Liver (tissue), 9 donors: ENCODE results near the gene THADA. TPM values are rescaled to one million over a fixed set of nuclear protein-coding genes. Genes with fewer than 3 reads are reported as not detected.
A peak's percentile ranks its signal among the peaks of the same experiment; 100 is the strongest.

Experiments
- DNase-seq: peaks from one replicate; pipeline ENCODE4 v3.0.0-alpha.2; 2017; ENCODE audit warnings: low spot score
- H3K27ac ChIP-seq, 2 donors: one replicate each; pipeline ENCODE4 v1.7.0; 2013; ENCODE audit warnings: inconsistent platforms in 2 of 2, low read length in 2 of 2, control low read depth in 1 of 2, low read depth in 1 of 2, mild to moderate bottlenecking in 1 of 2
- H3K27me3 ChIP-seq, 4 donors: one replicate each; pipeline versions ENCODE4 v1.6.1 to v1.7.0; 2013; ENCODE audit warnings: low read length in 3 of 4, inconsistent platforms in 1 of 4, mild to moderate bottlenecking in 1 of 4, moderate library complexity in 1 of 4; ENCODE audit not compliant: control insufficient read depth in 4 of 4, insufficient read depth in 4 of 4
- H3K36me3 ChIP-seq, 4 donors: one replicate each; pipeline versions ENCODE4 v1.6.1 to v1.7.0; 2013; ENCODE audit warnings: low read length in 3 of 4, mild to moderate bottlenecking in 3 of 4, low read depth in 1 of 4, moderate library complexity in 1 of 4; ENCODE audit not compliant: control insufficient read depth in 4 of 4, insufficient read depth in 3 of 4
- H3K4me1 ChIP-seq, 4 donors: one replicate each; pipeline versions ENCODE4 v1.6.1 to v1.7.0; 2013; ENCODE audit warnings: low read length in 3 of 4, mild to moderate bottlenecking in 3 of 4, moderate library complexity in 1 of 4; ENCODE audit not compliant: control insufficient read depth in 4 of 4, insufficient read depth in 4 of 4
- H3K4me3 ChIP-seq, 3 donors: one replicate each; pipeline versions ENCODE4 v1.6.1 to v1.7.0; 2013; ENCODE audit warnings: low read length in 3 of 3, control low read depth in 1 of 3, low read depth in 1 of 3, mild to moderate bottlenecking in 1 of 3
- H3K9ac ChIP-seq, 2 donors: one replicate each; pipeline ENCODE4 v1.7.0; 2013; ENCODE audit warnings: low read length in 2 of 2, mild to moderate bottlenecking in 2 of 2, moderate library complexity in 2 of 2, control low read depth in 1 of 2, low read depth in 1 of 2
- H3K9me3 ChIP-seq, 4 donors: one replicate each; pipeline versions ENCODE4 v1.6.1 to v1.7.0; 2013; ENCODE audit warnings: low read length in 3 of 4; ENCODE audit not compliant: control insufficient read depth in 4 of 4
- ATF3 ChIP-seq: IDR thresholded peaks from 2 replicates; pipeline ENCODE4 v1.6.1; 2016; ENCODE audit warnings: antibody characterized with exemption
- CTCF ChIP-seq: fragments of 150-350 bp; IDR thresholded peaks from 2 replicates; pipeline ENCODE4 v1.5.1; 2017; ENCODE audit warnings: improper control_type of control experiment, low read depth, low read length; ENCODE audit not compliant: missing input control
- EGR1 ChIP-seq, 2 donors: IDR thresholded peaks; 2 replicates each; pipeline ENCODE4 v1.6.1; 2016 to 2018; ENCODE audit warnings: antibody characterized with exemption in 2 of 2, low read depth in 2 of 2
- FOXA1 ChIP-seq: IDR thresholded peaks from 2 replicates; pipeline ENCODE4 v1.6.1; 2016; ENCODE audit warnings: antibody characterized with exemption
- FOXA2 ChIP-seq: IDR thresholded peaks from 2 replicates; pipeline ENCODE4 v1.6.1; 2016; ENCODE audit warnings: antibody characterized with exemption
- GABPA ChIP-seq, 2 donors: IDR thresholded peaks in 1 of 2; conservative IDR thresholded peaks in 1 of 2; 2 replicates each; pipeline ENCODE4 v1.6.1; 2016; ENCODE audit warnings: antibody characterized with exemption in 2 of 2, mild to moderate bottlenecking in 1 of 2, moderate library complexity in 1 of 2
- HNF4A ChIP-seq, 2 donors: conservative IDR thresholded peaks; 2 replicates each; pipeline ENCODE4 v1.6.1; 2016; ENCODE audit warnings: antibody characterized with exemption in 2 of 2, mild to moderate bottlenecking in 2 of 2
- JUND ChIP-seq, 2 donors: IDR thresholded peaks; 2 replicates each; pipeline ENCODE4 v1.6.1; 2016; ENCODE audit warnings: antibody characterized with exemption in 2 of 2
- MAX ChIP-seq: IDR thresholded peaks from 2 replicates; pipeline ENCODE4 v1.6.1; 2016; ENCODE audit warnings: antibody characterized with exemption
- NR2F2 ChIP-seq: IDR thresholded peaks from 2 replicates; pipeline ENCODE4 v1.6.1; 2016; ENCODE audit warnings: antibody characterized with exemption
- RAD21 ChIP-seq, 2 donors: IDR thresholded peaks; 2 replicates each; pipeline ENCODE4 v1.6.1; 2016; ENCODE audit warnings: antibody characterized with exemption in 2 of 2, mild to moderate bottlenecking in 2 of 2
- REST ChIP-seq: IDR thresholded peaks from 2 replicates; pipeline ENCODE4 v1.6.1; 2016; ENCODE audit warnings: antibody characterized with exemption, mild to moderate bottlenecking
- RXRA ChIP-seq, 2 donors: IDR thresholded peaks; 2 replicates each; pipeline ENCODE4 v1.6.1; 2017 to 2018; ENCODE audit warnings: antibody characterized with exemption in 2 of 2, mild to moderate bottlenecking in 1 of 2
- SP1 ChIP-seq: IDR thresholded peaks from 2 replicates; pipeline ENCODE4 v1.6.1; 2018; ENCODE audit warnings: antibody characterized with exemption, mild to moderate bottlenecking
- TAF1 ChIP-seq: conservative IDR thresholded peaks from 2 replicates; pipeline ENCODE4 v1.6.1; 2016; ENCODE audit warnings: antibody characterized with exemption, mild to moderate bottlenecking
- YY1 ChIP-seq: IDR thresholded peaks from 2 replicates; pipeline ENCODE4 v1.6.1; 2016; ENCODE audit warnings: antibody characterized with exemption, mild to moderate bottlenecking
- WGBS: extraction: QIAGEN DNeasy Blood & Tissue Kit; methylation state at CpG from one replicate; pipeline ENCODE4 v1.1.7; 2013; 5-methylcytosine and 5-hydroxymethylcytosine counted together
- polyA plus RNA-seq, 2 donors: library from polyadenylated mRNA; stranded (reverse) in 1 of 2; unstranded in 1 of 2; fragments of 200-250 nt in 1 of 2; fragments of >200 nt in 1 of 2; fragmentation: Nextera tagmentation in 1 of 2; extraction: Ambion mirVana in 1 of 2; gene quantifications; one replicate each; pipeline versions ENCODE4 v1.2.1 to v1.2.3, GENCODE V29; 2013 to 2015
- total RNA-seq, 2 donors: library from RNA; depleted of rRNA; stranded (reverse); fragments of >200 nt; gene quantifications; one replicate each; pipeline ENCODE4 v1.2.3, GENCODE V29; 2014
- donor health status: healthy.
- donor health status: healthy.
- donor health status: healthy.
- donor health status: healthy.
- donor health status: healthy.

THADA gene
- total and polyA plus RNA-seq, 4 donors = 12.0 to 37.2 (median 22.3) TPM

- H3K9ac ChIP-seq = no peak overlapping the region
- no peaks in the 10 kb centered on the region for H3K9me3 ChIP-seq
- peaks cover 5 to 24% (median 20%) of the 10 kb centered on the region in 4 donors for H3K4me1 ChIP-seq
- no peak overlapping the region for H3K4me3 ChIP-seq
- TF ChIP-seq HNF4A (conservative IDR thresholded peaks at IDR 0.05) (no peak), MAX (no peak), NR2F2 (no peak), YY1 (no peak), ATF3 (no peak), RXRA (IDR thresholded peaks at IDR 0.05) (no peak), TAF1 (no peak), EGR1 (IDR thresholded peaks at IDR 0.05; ENCODE audit: low read depth in 2 of 2) (no peak), JUND (IDR thresholded peaks at IDR 0.05) (no peak), FOXA1 (no peak), REST (no peak), GABPA (IDR thresholded peaks at IDR 0.05 in 1 of 2, conservative IDR thresholded peaks at IDR 0.05 in 1 of 2) (no peak), FOXA2 (no peak), SP1 (no peak), CTCF (no peak)
- H3K27me3 ChIP-seq = no peaks in the 10 kb centered on the region
- DNase-seq = no peak
- peaks cover 0 to 2% (median 0%) of the 10 kb centered on the region in 4 donors for H3K36me3 ChIP-seq
- no peak overlapping the region for H3K27ac ChIP-seq
Observed at GRCh38 chr2:43302961-43303494, 292.8 kb downstream of the THADA start.

GRCh38 chr2:43302182-43302960 lies 293.5 kb downstream of the THADA start:
- Histone ChIP-seq H3K27ac (peak overlapping the region in 1 of 2 donors; percentile 20), H3K4me1 (peaks cover 5 to 24% (median 20%) of the 10 kb centered on the region in 4 donors), H3K27me3 (no peaks in the 10 kb centered on the region), H3K4me3 (no peak overlapping the region), H3K36me3 (peaks cover 0 to 2% (median 0%) of the 10 kb centered on the region in 4 donors), H3K9ac (no peak overlapping the region), H3K9me3 (no peaks in the 10 kb centered on the region)
- no peak for DNase-seq
- TF ChIP-seq REST = no peak
- no peak for TF ChIP-seq GABPA (IDR thresholded peaks at IDR 0.05 in 1 of 2, conservative IDR thresholded peaks at IDR 0.05 in 1 of 2)
- no peak for TF ChIP-seq NR2F2
- TF ChIP-seq SP1 = no peak
- no peak for TF ChIP-seq RXRA (IDR thresholded peaks at IDR 0.05)
- TF ChIP-seq HNF4A (conservative IDR thresholded peaks at IDR 0.05) = no peak
- no peak for TF ChIP-seq MAX
- TF ChIP-seq CTCF = no peak
- TF ChIP-seq EGR1 (IDR thresholded peaks at IDR 0.05; ENCODE audit: low read depth in 2 of 2) = no peak
- TF ChIP-seq RAD21 (IDR thresholded peaks at IDR 0.05) = no peak
- TF ChIP-seq ATF3 = no peak
- TF ChIP-seq TAF1 = no peak
- no peak for TF ChIP-seq YY1
- WGBS = 93% methylated on average over 3 of the region's 3 CpGs
